Measurements from ENCODE around the gene B3GAT1. TPM values are rescaled to one million over a fixed set of nuclear protein-coding genes. Genes with fewer than 3 reads are reported as not detected.

B3GAT1 gene
- polyA plus RNA-seq, 4 donors: 2.5 to 5.5 (median 4.1) TPM

- no peak for DNase-seq (ENCODE audit: low read depth in 4 of 4, low spot score in 2 of 4)
Observed at GRCh38 chr11:134413043-134413825, 1.2 kb upstream of the B3GAT1 start.

- DNase-seq (ENCODE audit: low read depth in 4 of 4, low spot score in 2 of 4): no peak
Observed at GRCh38 chr11:134410766-134411165, 1.3 kb downstream of the B3GAT1 start.

- no peak for DNase-seq (ENCODE audit: low read depth in 4 of 4, low spot score in 2 of 4)
Observed at GRCh38 chr11:134409552-134410429, 2.3 kb downstream of the B3GAT1 start.

DNA sequence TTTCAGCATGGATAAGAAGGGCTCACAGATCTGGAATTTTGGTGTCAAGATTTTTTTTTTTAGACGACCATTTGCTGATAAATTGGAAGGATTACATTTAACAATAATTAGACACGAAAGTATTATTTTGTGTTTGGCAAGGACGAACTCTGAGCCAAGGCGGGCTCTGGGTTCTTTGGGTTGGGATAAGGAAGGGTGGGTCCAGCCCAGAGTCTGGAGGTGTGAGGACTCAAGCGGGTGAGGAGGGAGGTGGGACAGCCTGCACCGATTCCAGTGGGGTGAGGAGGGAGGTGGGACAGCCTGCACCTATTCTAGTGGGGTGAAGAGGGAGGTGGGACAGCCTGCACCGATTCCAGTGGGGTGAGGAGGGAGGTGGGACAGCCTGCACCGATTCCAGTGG, 4.1 kb downstream of the B3GAT1 start:
- no peak for DNase-seq (ENCODE audit: low read depth in 4 of 4, low spot score in 2 of 4)

GRCh38 chr11:134407321-134407828, 4.7 kb downstream of the B3GAT1 start:
- DNase-seq (ENCODE audit: low read depth in 4 of 4, low spot score in 2 of 4): no peak

- DNase-seq (ENCODE audit: low read depth in 4 of 4, low spot score in 2 of 4): no peak
Observed at GRCh38 chr11:134406264-134407185, 5.5 kb downstream of the B3GAT1 start.

DNA sequence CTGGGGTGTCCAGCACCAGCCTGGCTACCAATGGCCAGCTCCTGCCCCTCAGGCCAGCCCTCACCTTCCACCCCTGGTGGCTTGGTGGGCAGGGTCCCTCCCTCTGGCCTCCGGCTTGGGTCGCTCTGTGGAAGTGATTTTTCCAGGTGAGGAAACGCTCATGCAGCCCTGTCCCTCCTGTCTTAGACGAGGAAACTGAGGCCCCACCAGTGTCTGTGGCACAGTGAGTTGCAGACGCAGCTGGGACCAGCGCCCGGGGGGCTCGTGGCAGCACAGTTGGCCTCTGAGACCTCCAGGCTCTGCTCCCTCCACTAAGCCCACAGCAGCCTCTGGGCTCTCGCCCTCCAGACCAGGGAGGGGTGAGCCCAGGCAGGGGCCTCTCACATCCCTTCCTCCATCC, 6.2 kb downstream of the B3GAT1 start:
- no peak for DNase-seq (ENCODE audit: low read depth in 4 of 4, low spot score in 2 of 4)

DNA sequence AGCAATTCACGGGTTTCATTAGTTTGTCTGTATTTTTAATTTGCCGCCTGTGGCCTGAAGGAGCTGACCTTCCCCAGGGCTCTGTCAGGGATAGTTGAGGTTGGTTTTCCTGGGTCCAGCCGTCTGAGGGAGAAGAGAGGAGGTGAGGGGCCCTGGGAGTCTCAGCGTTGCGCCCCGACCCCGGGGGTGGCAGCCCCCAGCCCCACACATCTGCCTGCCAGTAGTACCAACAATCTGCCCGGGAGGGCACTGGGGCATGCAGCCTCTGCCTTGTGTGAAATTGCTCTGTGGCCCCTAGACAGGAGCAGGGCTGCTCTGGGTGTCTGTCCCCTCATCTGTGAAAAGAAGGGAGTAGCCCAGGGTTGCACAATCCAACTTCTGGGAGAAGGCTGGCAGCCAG, 6.6 kb downstream of the B3GAT1 start:
- DNase-seq (ENCODE audit: low read depth in 4 of 4, low spot score in 2 of 4): no peak

- DNase-seq (ENCODE audit: low read depth in 4 of 4, low spot score in 2 of 4): no peak
Observed at GRCh38 chr11:134404575-134405341, 7.3 kb downstream of the B3GAT1 start.

GRCh38 chr11:134402910-134403309, 9.1 kb downstream of the B3GAT1 start:
- DNase-seq (ENCODE audit: low read depth in 4 of 4, low spot score in 2 of 4): no peak

DNA sequence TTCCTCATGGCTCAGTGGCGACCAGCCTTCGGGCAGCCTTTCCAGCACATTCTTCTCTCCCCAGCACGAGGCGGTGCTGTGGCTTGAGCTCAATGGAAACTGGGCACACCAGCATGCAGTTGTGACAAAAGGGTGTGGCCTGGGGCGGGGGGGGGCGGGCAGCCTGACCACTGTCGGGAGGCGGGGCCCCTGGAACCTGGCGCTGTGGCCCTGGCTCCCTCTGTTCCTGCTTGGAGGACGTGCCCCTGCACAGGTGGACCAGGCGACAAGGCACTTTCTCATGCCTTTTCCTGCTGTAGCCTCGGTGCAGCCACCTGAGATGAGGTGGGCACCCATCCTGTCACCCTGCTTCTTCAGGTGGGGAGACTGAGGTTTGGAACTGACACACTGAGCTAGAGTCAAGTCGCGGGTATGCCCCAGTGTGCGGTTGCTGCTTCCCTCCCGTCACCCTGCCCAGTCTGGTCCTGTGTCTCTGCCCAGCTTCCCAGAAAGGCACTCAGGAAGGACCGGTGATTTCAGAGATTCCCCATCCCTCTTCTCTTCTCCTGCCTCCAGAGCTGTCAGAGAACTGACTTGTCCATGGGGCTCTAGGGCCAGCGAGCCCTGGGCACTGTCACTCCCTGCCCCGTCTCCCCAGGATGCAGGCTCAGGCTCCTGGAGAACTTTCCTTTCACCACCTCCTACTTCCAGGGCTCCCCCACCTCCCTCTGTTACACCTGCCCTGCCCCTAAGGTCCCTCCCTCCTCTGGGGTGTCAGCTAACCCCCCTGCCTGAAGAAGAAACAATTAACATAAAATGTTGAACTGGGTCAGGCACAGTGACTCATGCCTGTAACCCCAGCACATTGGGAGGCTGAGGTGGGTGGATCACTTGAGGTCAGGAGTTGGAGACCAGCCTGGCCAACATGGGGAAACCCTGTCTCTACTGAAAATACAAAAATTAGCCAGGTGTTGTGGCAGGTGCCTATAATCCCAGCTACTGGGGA, 9.9 kb downstream of the B3GAT1 start:
- no peak for DNase-seq (ENCODE audit: low read depth in 4 of 4, low spot score in 2 of 4)

DNA sequence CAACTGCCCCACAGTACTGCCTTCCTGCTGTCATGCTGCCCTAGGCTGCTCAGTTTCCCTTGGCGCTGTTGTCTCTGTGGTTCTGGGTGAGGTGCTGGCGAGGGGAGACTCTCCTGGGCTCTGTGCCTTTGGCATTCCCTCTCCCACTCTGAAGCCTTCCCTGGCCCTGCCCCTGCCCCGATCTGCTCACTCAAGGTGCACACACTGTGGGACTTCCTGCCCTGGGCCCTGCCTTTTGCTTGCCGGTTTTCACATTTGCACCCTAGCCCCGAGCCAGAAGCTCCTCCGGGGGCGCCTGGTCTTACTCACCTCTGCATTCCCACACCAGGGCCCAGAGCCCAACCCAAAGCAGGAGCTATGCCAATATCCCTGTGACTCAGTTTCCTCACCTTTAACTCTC, 12.0 kb downstream of the B3GAT1 start:
- DNase-seq (ENCODE audit: low read depth in 4 of 4, low spot score in 2 of 4): no peak

DNA sequence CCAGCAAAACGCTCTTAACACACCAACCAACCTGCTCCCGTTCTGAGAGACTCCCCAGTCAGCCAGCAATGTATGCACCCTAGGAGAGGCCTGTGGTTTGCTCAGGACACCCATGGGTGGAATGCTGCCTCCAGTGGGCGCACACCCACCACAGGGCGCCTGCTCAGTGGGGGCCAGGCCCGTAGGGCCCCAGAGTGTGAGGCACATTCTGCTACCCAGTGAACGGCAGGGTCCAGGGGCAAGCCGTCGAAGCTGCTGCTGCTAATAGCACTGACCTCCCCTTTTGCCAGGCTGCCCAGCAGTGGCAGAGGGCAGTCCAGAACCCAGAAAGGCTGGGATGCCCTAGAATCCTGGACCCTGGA, 12.8 kb downstream of the B3GAT1 start:
- no peak for DNase-seq (ENCODE audit: low read depth in 4 of 4, low spot score in 2 of 4)

- DNase-seq (ENCODE audit: low read depth in 4 of 4, low spot score in 2 of 4): no peak
Observed at GRCh38 chr11:134398644-134399292, 13.3 kb downstream of the B3GAT1 start.

DNA sequence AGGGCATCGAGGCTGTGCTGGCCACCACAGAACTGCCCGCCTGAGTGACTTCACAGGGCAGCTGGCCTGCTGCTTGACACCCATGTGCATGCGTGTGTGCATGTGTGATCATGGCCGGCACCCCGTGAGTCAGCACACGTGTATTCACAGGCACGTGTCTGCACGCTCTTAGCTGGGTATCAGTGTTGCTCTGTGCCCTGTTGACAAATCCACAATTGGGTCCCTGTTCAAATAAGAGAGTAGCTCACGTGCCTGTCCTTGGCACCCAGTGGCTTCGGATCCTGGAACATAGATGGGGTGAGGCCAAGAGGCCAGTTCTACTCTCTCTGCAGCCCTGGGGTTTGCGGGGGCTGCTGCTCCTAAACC, 14.0 kb downstream of the B3GAT1 start:
- no peak for DNase-seq (ENCODE audit: low read depth in 4 of 4, low spot score in 2 of 4)

- DNase-seq (ENCODE audit: low read depth in 4 of 4, low spot score in 2 of 4): no peak
Observed at GRCh38 chr11:134397304-134398078, 14.6 kb downstream of the B3GAT1 start.

DNA sequence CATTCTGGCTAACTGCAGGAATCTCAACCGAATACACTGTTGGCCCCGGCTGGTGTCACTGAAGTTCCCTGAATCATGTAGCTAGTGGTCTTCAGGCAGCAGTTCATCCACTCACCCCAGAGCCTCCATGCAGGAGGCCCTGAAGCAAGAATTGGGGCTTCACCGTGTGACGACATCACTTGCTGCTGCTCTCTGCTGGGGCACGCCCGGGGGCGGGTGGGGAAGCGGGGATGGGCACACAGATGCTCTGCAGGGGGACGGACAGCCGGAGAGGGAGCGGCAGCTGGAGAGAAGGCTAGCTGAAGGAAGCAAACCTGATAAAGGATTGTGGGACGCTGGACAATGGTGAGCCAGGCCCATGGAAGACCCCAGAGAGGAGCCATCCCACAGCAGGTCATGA, 17.0 kb downstream of the B3GAT1 start:
- no peak for DNase-seq (ENCODE audit: low read depth in 4 of 4, low spot score in 2 of 4)

- no peak for DNase-seq (ENCODE audit: low read depth in 4 of 4, low spot score in 2 of 4)
Observed at GRCh38 chr11:134394311-134394710, 17.7 kb downstream of the B3GAT1 start.

Data from left renal cortex interstitium (tissue), 4 donors.